SK-N-DZ (cell line): Measurements from ENCODE around the gene C1orf115. TPM values are rescaled to one million over a fixed set of nuclear protein-coding genes. Genes with fewer than 3 reads are reported as not detected.
"Not testable (repeated sequence)": the region's sequence is repeated elsewhere in the genome, so short reads cannot be mapped to it uniquely, and the experiment has no call there.

ENCODE experiments used
- DNase-seq: peaks from one replicate; pipeline ENCODE4 v3.0.0-alpha.2; 2015; ENCODE audit warnings: low spot score
- polyA plus RNA-seq, 2 experiments: library from polyadenylated mRNA; depleted of rRNA; stranded (reverse); fragments of >200 nt; gene quantifications; 2 replicates each; pipeline ENCODE4 v1.2.3, GENCODE V29; 2014

The C1orf115 gene, protein sequence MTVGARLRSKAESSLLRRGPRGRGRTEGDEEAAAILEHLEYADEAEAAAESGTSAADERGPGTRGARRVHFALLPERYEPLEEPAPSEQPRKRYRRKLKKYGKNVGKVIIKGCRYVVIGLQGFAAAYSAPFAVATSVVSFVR
- 0.29 and 0.66 TPM in 2 replicates for polyA plus RNA-seq (2014; cell fraction: cytosol; rRNA removed)
- 0.10 and 0.11 TPM in 2 replicates for polyA plus RNA-seq (2014; cell fraction: nucleus; rRNA removed)

GRCh38 chr1:220690140-220691052, at the start of gene C1orf115:
C1orf115 (plus strand) TSS chr1:220690363; CDS start chr1:220690403, 40 bp downstream.
- peak; percentile 59 for DNase-seq

DNA sequence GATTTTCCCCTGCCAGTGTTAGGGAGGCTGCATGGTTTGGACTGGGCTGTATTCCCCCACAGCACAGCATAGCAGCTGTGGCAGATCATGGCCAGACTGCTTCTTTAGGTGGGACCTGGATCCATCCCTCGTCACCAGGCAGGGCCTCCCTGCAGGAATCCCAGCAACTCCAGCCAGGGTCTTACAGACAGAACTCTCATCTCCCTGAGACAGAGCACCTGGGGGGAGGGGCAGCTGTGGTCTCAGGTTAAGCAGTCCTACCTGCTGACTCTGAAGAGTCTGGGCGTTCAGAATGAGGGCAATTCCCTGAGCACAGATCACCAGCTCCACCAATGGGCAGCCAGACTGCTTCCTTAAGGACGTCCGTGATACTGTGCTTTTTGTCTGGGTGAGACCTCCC, 47.9 kb upstream of the C1orf115 start:
- no peak for DNase-seq

- no peak for DNase-seq
Observed at GRCh38 chr1:220652995-220653394, 37.2 kb upstream of the C1orf115 start.

GRCh38 chr1:220655509-220655908, 34.7 kb upstream of the C1orf115 start:
- no peak for DNase-seq

DNA sequence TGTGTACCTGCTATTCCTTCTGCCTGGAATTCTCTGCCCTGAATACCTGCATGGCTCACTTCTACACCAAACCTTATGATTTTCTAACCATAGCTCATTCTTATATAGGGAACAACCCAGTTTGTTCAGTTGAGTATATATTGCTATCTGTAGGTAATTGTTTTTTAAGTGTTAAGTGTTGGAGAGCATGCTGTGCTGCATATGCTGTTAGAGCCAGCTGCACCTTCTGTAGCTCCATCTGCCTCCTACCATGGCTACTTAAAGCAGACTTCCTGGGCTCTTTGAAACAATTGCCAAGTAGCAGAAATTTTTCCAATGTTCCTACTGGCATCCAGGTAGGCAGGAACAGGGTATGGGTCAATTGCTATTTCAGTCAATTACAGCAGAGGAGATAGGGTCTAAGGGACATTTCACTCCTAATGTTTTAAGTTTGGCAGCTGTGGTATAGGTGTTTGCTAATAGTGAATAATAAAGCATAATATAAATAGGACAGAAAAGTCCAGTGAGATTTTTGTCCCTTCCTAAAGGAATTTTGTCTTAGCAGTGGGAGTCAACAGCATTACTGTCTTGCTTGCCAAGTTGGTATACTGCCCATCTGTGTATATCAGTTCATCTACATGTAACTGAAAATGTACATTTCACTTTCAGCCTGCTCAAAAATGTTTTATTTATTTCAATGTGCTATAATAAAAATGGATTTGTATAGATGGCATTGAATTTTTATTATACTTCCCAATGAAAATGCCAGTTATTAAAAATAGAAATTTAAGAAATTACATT, 34.0 kb upstream of the C1orf115 start:
- DNase-seq, result no peak

GRCh38 chr1:220666349-220666748, 23.8 kb upstream of the C1orf115 start:
- DNase-seq, result no peak

- DNase-seq, result no peak
Observed at GRCh38 chr1:220669005-220669404, 21.2 kb upstream of the C1orf115 start.

GRCh38 chr1:220670365-220670764, 19.8 kb upstream of the C1orf115 start:
- DNase-seq, result no peak

- DNase-seq, result no peak
Observed at GRCh38 chr1:220673921-220674320, 16.2 kb upstream of the C1orf115 start.

GRCh38 chr1:220677251-220677650, 12.9 kb upstream of the C1orf115 start:
- no peak for DNase-seq

DNA sequence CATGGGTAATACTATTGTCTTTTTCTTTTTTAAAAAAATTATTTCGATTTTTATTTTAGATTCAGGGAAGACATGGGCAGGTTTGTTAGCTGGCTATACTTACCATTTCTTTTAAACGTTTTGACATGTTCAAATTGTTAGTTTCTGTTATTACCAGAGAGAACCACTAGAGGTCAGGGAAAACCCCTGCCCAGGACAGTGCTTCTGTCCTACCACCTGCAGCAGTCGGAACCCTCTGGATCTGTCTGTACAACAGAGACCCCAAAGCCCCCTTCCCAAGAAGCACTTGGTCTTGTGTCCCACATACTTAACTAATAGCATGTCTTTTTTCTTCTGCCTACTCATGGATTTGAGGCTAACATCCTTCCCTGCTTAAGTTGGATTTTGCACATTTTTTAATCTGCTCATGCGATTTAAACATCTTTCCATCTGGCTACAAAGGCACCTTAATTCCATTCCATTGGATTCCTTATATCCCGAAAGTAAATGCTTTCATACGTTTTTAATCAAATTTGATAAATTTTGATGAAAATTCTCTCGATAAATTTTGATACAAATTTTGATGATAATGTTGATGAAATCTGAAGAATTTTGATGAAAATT, 10.0 kb upstream of the C1orf115 start:
- DNase-seq, result peak; percentile 42

DNA sequence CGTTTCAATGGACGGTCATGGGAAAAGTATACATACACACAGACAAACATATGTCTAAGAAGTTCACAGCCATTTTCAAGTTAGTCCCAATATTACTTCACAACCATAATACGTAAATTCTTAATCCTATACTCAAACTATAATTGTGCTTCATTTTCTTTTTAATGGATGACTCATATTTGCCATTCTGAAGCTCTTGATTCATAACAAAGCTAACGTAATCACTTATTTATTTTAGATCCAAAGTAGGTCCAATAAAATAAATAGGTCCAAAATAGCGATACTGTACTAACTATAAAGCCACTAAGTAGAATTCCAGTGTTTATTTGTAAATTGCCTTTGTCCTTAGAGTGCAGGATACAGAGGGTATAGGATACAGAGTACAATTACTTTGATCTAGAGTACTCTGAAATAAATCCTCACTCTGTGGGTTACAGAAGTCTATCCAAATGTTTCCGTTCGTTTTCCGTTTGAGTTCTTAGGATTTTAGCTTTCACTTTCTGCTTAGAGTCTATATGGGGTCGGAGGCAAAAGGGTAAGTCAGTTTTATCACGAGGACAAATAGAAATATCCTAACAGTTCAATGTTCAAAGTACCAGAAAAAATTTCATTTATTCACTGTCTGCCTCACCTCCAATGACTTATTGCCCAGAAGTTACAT, 8.8 kb upstream of the C1orf115 start:
- no peak for DNase-seq

DNA sequence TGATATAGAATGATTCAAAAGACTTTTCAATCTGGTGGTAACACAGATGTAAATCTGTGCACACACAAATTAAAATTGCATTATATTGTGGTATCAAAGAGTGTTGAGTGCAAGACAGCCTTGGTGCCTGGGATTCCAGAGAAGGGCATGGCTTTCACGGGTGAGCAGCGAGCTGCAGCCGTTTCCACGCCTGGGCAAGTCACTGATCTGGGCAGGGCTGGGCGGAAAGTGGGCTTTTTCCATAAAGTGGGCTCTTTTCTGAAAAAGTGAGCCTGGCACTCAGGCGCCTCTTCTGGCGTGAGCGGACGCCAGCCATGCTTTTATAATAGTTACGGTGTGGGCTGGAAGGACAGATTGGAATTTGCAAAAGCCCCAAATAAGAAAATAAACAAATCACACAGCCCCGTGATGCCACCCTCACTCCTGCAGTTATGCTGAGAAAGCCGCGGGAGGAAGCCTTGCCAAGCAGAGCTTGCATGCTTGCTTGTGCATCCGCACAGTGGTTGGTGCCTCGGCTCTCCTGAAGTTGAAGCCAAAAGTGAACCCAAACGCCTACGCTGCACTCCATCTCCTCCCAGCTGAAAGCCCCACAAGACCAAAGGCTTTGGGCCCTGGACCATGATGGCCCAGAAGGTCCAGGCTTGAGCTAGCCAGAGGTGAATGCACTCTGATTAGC, 7.1 kb upstream of the C1orf115 start:
- no peak for DNase-seq

- not testable (repeated sequence) for DNase-seq
Observed at GRCh38 chr1:220683716-220684115, 6.4 kb upstream of the C1orf115 start.

- no peak for DNase-seq
Observed at GRCh38 chr1:220684890-220685289, 5.3 kb upstream of the C1orf115 start.

DNA sequence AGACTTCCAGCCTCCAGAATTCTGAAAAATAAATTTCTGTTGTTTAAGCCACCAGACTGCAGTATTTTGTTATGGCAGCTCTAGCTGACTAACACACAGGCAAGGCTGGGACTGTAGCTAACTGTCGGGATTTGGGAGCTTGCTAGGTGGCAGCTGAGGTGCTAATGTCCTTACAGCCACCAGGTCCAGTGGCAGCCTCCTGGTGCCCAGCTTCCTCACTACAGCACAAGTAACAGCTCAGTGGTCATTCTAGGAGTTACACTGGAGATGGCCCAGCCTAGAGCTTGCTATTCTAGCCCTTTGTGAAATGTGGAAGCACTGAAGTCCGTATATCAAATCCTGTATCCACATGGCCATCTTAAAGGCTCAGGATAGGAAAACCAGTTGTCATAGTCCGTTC, 4.3 kb upstream of the C1orf115 start:
- no peak for DNase-seq

DNA sequence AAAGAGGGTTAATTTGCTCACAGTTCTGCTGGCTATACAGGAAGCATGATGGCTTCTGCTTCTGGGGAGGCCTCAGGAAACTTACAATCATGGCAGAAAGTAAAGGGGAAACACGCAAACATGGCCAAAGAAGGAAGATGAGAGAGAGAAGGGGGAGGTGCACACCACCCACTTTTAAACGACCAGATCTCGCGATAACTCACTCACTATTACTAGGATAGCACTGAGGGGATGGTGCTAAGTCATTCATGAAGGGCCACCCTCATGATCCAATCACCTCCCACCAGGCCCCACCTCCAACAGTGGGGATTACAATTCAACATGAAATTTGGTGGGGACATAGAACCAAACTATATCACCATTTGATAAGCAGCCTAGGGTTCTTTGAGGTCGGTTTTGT, 2.4 kb upstream of the C1orf115 start:
- DNase-seq, result no peak

- no peak for DNase-seq
Observed at GRCh38 chr1:220689666-220690065, 497 bp upstream of the C1orf115 start.

GRCh38 chr1:220691053-220691684, 1.0 kb downstream of the C1orf115 start:
- DNase-seq, result no peak
